ENCODE data around the gene CEACAM1.

DNA sequence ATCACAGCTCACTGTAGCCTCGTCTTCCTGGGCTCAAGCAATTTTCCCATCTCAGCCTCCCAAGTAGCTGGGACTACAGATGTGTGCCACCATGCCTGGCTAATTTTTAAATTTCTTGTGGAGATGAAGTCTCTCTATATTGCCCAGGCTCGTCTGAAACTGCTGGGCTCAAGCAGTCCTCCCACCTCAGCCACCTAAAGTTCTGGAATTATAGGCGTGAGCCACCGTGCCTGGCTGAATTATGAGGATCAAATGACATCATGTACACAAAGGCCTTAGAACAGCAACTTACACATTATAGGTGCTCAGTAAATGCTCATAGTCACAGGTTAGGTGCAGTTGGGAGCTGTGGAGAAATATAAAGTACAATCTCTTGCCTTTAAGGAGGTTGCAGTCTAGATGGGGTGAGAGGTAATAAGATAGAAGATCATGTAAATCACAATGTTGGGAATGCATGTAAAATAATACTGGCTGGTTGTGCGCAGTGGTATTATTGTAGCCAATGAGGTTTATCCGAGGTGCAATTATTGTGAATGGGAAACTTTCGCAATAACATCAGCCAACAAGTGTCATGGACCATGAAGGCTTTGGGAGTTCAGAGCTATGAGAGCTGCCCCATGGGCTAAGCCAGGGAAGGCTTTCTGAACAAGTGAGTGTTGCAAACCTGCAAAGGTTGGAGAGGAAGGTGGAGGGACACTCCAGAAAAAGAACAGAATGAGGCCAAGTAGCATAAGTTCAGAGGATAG, 55.7 kb downstream of the CEACAM1 start:
- TF ChIP-seq, protein P1, sequence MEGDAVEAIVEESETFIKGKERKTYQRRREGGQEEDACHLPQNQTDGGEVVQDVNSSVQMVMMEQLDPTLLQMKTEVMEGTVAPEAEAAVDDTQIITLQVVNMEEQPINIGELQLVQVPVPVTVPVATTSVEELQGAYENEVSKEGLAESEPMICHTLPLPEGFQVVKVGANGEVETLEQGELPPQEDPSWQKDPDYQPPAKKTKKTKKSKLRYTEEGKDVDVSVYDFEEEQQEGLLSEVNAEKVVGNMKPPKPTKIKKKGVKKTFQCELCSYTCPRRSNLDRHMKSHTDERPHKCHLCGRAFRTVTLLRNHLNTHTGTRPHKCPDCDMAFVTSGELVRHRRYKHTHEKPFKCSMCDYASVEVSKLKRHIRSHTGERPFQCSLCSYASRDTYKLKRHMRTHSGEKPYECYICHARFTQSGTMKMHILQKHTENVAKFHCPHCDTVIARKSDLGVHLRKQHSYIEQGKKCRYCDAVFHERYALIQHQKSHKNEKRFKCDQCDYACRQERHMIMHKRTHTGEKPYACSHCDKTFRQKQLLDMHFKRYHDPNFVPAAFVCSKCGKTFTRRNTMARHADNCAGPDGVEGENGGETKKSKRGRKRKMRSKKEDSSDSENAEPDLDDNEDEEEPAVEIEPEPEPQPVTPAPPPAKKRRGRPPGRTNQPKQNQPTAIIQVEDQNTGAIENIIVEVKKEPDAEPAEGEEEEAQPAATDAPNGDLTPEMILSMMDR (conservative IDR thresholded peaks at IDR 0.05 in 1 of 2, IDR thresholded peaks at IDR 0.05 in 1 of 2; ENCODE audit: low read depth in 1 of 2, low read length in 2 of 2): no peak
- no peak for TF ChIP-seq EZH2 (IDR thresholded peaks at IDR 0.05; ENCODE audit: low read length, missing control alignments)

Data from fibroblast of lung (primary cell).